ENCODE data around the gene F12.

Gene F12

GRCh38 chr5:177438468-177438867 lies 29.1 kb upstream of the F12 start:
- no peak overlapping the region for H2AFZ ChIP-seq
- no peaks in the 10 kb centered on the region for H3K36me3 ChIP-seq (ENCODE audit: control insufficient read depth, insufficient read depth, low read length)
- H3K4me3 ChIP-seq (ENCODE audit: low read depth, low read length): no peak overlapping the region
- no peak overlapping the region for H3K4me2 ChIP-seq (ENCODE audit: low read length)
- H3K4me1 ChIP-seq: no peaks in the 10 kb centered on the region
- H3K9me3 ChIP-seq (ENCODE audit: control insufficient read depth, low read length): no peaks in the 10 kb centered on the region
- no peak for TF ChIP-seq CTCF (IDR thresholded peaks at IDR 0.05)
- no peak overlapping the region for H3K27ac ChIP-seq
- H3K9ac ChIP-seq: no peak overlapping the region
- no peaks in the 10 kb centered on the region for H3K79me2 ChIP-seq
- no peaks in the 10 kb centered on the region for H3K27me3 ChIP-seq (ENCODE audit: control insufficient read depth, insufficient read depth, low read length)

- no peaks in the 10 kb centered on the region for H3K4me1 ChIP-seq
- H3K9ac ChIP-seq: no peak overlapping the region
- no peaks in the 10 kb centered on the region for H3K79me2 ChIP-seq
- no peak overlapping the region for H2AFZ ChIP-seq
- no peak overlapping the region for H3K4me3 ChIP-seq (ENCODE audit: low read depth, low read length)
- no peak for TF ChIP-seq CTCF (IDR thresholded peaks at IDR 0.05)
- H3K36me3 ChIP-seq (ENCODE audit: control insufficient read depth, insufficient read depth, low read length): no peaks in the 10 kb centered on the region
- H3K9me3 ChIP-seq (ENCODE audit: control insufficient read depth, low read length): no peaks in the 10 kb centered on the region
- H3K4me2 ChIP-seq (ENCODE audit: low read length): no peak overlapping the region
- no peaks in the 10 kb centered on the region for H3K27me3 ChIP-seq (ENCODE audit: control insufficient read depth, insufficient read depth, low read length)
- no peak overlapping the region for H3K27ac ChIP-seq
Measured at GRCh38 chr5:177437623-177438022, 28.3 kb upstream of the F12 start.

GRCh38 chr5:177435847-177436536 lies 26.6 kb upstream of the F12 start:
- no peak overlapping the region for H3K9ac ChIP-seq
- no peaks in the 10 kb centered on the region for H3K36me3 ChIP-seq (ENCODE audit: control insufficient read depth, insufficient read depth, low read length)

GRCh38 chr5:177434942-177435738 lies 25.8 kb upstream of the F12 start:
- Histone ChIP-seq H3K9me3 (ENCODE audit: control insufficient read depth, low read length) (no peaks in the 10 kb centered on the region), H3K36me3 (ENCODE audit: control insufficient read depth, insufficient read depth, low read length) (no peaks in the 10 kb centered on the region), H3K4me3 (ENCODE audit: low read depth, low read length) (no peak overlapping the region), H3K27ac (no peak overlapping the region), H3K79me2 (no peaks in the 10 kb centered on the region), H3K4me2 (ENCODE audit: low read length) (no peak overlapping the region), H3K4me1 (no peaks in the 10 kb centered on the region), H2AFZ (no peak overlapping the region), H3K9ac (no peak overlapping the region), H3K27me3 (ENCODE audit: control insufficient read depth, insufficient read depth, low read length) (no peaks in the 10 kb centered on the region)
- no peak for TF ChIP-seq CTCF (IDR thresholded peaks at IDR 0.05)

More at GRCh38 chr5:177435847-177436536, 26.6 kb upstream of the F12 start:
- H3K27ac ChIP-seq: no peak overlapping the region
- H3K79me2 ChIP-seq: no peaks in the 10 kb centered on the region
- no peaks in the 10 kb centered on the region for H3K9me3 ChIP-seq (ENCODE audit: control insufficient read depth, low read length)
- H3K4me2 ChIP-seq (ENCODE audit: low read length): no peak overlapping the region
- no peaks in the 10 kb centered on the region for H3K4me1 ChIP-seq
- H3K27me3 ChIP-seq (ENCODE audit: control insufficient read depth, insufficient read depth, low read length): no peaks in the 10 kb centered on the region
- TF ChIP-seq CTCF (IDR thresholded peaks at IDR 0.05): no peak
- no peak overlapping the region for H2AFZ ChIP-seq
- no peak overlapping the region for H3K4me3 ChIP-seq (ENCODE audit: low read depth, low read length)

All from parathyroid adenoma (tissue), 2 donors.